ENCODE data around the gene DDX39B. TPM values are rescaled to one million over a fixed set of nuclear protein-coding genes. Genes with fewer than 3 reads are reported as not detected.
A peak's percentile ranks its signal among the peaks of the same experiment; 100 is the strongest.

Gene DDX39B
- total and polyA plus RNA-seq, 9 of the 15 experiments (the other 6 are each of a cell fraction or from before 2014, with no cell fraction given): 479 to 869 (median 592) TPM

DNA sequence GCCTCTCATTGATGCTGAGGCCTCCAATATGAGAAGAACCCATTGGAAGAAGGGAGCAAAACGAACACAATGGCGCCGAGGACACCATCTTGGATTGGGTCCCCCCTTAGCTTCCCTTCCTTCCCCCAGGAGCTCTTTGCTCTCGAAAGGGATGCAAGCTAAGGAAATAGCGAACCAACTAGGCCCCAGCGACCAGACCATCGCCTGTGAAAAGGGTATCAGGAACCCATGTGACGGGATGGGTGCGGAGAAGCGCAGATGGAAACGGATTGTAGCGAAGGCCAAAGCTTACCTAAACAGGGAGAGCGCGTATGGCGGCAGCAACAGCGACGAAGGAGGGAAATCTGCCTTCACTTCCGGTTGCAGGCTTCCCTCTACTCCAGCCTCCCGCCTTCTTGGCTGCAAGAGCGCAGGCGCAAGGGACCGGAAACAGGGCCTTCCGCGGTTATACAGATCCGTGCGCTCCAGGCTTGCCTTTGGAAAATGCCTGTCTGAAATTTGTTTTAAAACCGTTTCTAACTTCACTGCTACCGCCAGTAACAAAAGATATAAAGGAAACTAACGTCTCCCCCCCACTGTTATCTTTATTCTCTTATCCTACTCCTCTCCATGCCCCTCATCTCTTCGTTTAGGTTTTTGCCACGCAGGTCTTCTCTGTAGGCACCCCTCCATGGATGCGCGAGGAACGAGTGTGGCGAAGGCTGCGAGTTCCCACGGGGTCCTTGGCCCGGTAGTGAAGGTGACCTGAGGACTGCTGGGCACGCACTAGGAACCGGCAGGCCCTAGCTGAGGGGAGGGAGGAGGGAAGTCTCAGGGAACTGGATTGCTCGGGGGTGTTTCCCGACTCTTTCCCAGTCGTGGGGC lies at the start of gene DDX39B (continued):
- no peak for TF ChIP-seq CBX8 (IDR thresholded peaks at IDR 0.05; ENCODE audit: borderline replicate concordance, extremely low read depth, low read depth, low read length, poor library complexity, severe bottlenecking)
- TF ChIP-seq, protein P1, sequence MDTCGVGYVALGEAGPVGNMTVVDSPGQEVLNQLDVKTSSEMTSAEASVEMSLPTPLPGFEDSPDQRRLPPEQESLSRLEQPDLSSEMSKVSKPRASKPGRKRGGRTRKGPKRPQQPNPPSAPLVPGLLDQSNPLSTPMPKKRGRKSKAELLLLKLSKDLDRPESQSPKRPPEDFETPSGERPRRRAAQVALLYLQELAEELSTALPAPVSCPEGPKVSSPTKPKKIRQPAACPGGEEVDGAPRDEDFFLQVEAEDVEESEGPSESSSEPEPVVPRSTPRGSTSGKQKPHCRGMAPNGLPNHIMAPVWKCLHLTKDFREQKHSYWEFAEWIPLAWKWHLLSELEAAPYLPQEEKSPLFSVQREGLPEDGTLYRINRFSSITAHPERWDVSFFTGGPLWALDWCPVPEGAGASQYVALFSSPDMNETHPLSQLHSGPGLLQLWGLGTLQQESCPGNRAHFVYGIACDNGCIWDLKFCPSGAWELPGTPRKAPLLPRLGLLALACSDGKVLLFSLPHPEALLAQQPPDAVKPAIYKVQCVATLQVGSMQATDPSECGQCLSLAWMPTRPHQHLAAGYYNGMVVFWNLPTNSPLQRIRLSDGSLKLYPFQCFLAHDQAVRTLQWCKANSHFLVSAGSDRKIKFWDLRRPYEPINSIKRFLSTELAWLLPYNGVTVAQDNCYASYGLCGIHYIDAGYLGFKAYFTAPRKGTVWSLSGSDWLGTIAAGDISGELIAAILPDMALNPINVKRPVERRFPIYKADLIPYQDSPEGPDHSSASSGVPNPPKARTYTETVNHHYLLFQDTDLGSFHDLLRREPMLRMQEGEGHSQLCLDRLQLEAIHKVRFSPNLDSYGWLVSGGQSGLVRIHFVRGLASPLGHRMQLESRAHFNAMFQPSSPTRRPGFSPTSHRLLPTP (IDR thresholded peaks at IDR 0.05; ENCODE audit: borderline replicate concordance, extremely low read depth, insufficient read length): no peak
- TF ChIP-seq BMI1 (IDR thresholded peaks at IDR 0.05; ENCODE audit: low read length): peak; percentile 5; the same call in 1 of the 2 replicates
- TF ChIP-seq GMEB1 (CRISPR knock-in tag; IDR thresholded peaks at IDR 0.05): peak; percentile 35; the same call in 1 of the 2 replicates
- peak; percentile 96 for TF ChIP-seq ETV5 (CRISPR knock-in tag; IDR thresholded peaks at IDR 0.05; ENCODE audit: low read depth)
- TF ChIP-seq ATF6 (CRISPR knock-in tag; IDR thresholded peaks at IDR 0.05): peak; percentile 97
- TF ChIP-seq, protein P2, sequence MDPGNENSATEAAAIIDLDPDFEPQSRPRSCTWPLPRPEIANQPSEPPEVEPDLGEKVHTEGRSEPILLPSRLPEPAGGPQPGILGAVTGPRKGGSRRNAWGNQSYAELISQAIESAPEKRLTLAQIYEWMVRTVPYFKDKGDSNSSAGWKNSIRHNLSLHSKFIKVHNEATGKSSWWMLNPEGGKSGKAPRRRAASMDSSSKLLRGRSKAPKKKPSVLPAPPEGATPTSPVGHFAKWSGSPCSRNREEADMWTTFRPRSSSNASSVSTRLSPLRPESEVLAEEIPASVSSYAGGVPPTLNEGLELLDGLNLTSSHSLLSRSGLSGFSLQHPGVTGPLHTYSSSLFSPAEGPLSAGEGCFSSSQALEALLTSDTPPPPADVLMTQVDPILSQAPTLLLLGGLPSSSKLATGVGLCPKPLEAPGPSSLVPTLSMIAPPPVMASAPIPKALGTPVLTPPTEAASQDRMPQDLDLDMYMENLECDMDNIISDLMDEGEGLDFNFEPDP (CRISPR knock-in tag; IDR thresholded peaks at IDR 0.05): no peak
- TF ChIP-seq IRF9 (tag; IDR thresholded peaks at IDR 0.05): peak; percentile 24; the same call in 1 of the 2 replicates
- TF ChIP-seq BRF1 (IDR thresholded peaks at IDR 0.05; ENCODE audit: borderline replicate concordance, extremely low read depth, insufficient read length): no peak
- peak; percentile 83; the same call in 1 of the 2 replicates for TF ChIP-seq GTF2F1 (IDR thresholded peaks at IDR 0.05; ENCODE audit: low read depth, low read length)
- TF ChIP-seq KAT2B (IDR thresholded peaks at IDR 0.05; ENCODE audit: low read depth, low read length): peak; percentile 99
- TF ChIP-seq ZNF766 (CRISPR knock-in tag; conservative IDR thresholded peaks at IDR 0.05): peak; percentile 84
- TF ChIP-seq HMG20B (CRISPR knock-in tag; IDR thresholded peaks at IDR 0.05): peak; percentile 81; the same call in 1 of the 2 replicates
- no peak for TF ChIP-seq SMARCC2 (IDR thresholded peaks at IDR 0.05; ENCODE audit: low read depth)
- peak; percentile 92 for TF ChIP-seq ELF4 (CRISPR knock-in tag; IDR thresholded peaks at IDR 0.05)
- TF ChIP-seq HDGF (IDR thresholded peaks at IDR 0.05): no peak
- no peak for TF ChIP-seq SIRT6 (IDR thresholded peaks at IDR 0.05; ENCODE audit: low read depth, low read length)
